PC-9 (cell line): ENCODE measurements around the gene GREB1L.

ENCODE experiments used
- EZH2 ChIP-seq: fragments of 200-600 bp; sonication (generic); IDR thresholded peaks from 2 replicates; pipeline ENCODE4 v1.8.0; 2017; ENCODE audit warnings: antibody characterized with exemption, low read depth
- TF ChIP-seq, protein P1 (sequence below): fragments of 200-600 bp; sonication (generic); conservative IDR thresholded peaks from 2 replicates; pipeline ENCODE4 v1.6.1; 2017; ENCODE audit warnings: mixed run types, antibody characterized with exemption, mild to moderate bottlenecking, moderate library complexity

DNA sequence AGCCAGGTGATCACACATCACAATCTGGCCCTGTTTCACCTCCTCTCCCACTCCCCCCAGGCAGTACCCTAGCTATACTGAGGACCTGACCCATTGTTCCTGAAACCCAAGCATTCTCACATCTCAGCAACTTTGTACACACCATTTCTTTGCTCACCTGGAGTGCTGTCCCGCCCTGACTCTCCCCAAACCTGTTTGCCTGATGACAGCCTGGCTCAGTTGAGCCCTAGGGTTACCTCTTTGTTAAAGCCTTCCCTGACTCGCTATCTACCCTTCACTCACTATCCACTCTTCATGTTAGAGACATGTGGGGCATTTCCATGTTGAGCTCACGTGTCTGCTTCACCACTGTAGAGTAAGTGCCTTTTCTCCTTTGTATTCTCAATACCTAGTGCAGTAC lies 49.1 kb downstream of the GREB1L start:
- TF ChIP-seq, protein P1, sequence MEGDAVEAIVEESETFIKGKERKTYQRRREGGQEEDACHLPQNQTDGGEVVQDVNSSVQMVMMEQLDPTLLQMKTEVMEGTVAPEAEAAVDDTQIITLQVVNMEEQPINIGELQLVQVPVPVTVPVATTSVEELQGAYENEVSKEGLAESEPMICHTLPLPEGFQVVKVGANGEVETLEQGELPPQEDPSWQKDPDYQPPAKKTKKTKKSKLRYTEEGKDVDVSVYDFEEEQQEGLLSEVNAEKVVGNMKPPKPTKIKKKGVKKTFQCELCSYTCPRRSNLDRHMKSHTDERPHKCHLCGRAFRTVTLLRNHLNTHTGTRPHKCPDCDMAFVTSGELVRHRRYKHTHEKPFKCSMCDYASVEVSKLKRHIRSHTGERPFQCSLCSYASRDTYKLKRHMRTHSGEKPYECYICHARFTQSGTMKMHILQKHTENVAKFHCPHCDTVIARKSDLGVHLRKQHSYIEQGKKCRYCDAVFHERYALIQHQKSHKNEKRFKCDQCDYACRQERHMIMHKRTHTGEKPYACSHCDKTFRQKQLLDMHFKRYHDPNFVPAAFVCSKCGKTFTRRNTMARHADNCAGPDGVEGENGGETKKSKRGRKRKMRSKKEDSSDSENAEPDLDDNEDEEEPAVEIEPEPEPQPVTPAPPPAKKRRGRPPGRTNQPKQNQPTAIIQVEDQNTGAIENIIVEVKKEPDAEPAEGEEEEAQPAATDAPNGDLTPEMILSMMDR = no peak
- TF ChIP-seq EZH2 = no peak
